ENCODE measurements around the gene DIP2C.
"Not testable (repeated sequence)": the region's sequence is repeated elsewhere in the genome, so short reads cannot be mapped to it uniquely, and the experiment has no call there.

GRCh38 chr10:512661-513060 is 176.8 kb downstream of the DIP2C start:
- TF ChIP-seq POLR2AphosphoS5, POLR2A (IDR thresholded peaks at IDR 0.05): not testable (repeated sequence)

All from prostate gland (tissue), 1 donor.